ENCODE results near the gene CARNS1. TPM values are rescaled to one million over a fixed set of nuclear protein-coding genes. Genes with fewer than 3 reads are reported as not detected.

The CARNS1 gene
- total and polyA plus RNA-seq, 10 of the 15 experiments (the other 5 are each of a cell fraction or from before 2014, with no cell fraction given), result 0.02 to 0.14 (median 0.10) TPM; not detected in 3

DNA sequence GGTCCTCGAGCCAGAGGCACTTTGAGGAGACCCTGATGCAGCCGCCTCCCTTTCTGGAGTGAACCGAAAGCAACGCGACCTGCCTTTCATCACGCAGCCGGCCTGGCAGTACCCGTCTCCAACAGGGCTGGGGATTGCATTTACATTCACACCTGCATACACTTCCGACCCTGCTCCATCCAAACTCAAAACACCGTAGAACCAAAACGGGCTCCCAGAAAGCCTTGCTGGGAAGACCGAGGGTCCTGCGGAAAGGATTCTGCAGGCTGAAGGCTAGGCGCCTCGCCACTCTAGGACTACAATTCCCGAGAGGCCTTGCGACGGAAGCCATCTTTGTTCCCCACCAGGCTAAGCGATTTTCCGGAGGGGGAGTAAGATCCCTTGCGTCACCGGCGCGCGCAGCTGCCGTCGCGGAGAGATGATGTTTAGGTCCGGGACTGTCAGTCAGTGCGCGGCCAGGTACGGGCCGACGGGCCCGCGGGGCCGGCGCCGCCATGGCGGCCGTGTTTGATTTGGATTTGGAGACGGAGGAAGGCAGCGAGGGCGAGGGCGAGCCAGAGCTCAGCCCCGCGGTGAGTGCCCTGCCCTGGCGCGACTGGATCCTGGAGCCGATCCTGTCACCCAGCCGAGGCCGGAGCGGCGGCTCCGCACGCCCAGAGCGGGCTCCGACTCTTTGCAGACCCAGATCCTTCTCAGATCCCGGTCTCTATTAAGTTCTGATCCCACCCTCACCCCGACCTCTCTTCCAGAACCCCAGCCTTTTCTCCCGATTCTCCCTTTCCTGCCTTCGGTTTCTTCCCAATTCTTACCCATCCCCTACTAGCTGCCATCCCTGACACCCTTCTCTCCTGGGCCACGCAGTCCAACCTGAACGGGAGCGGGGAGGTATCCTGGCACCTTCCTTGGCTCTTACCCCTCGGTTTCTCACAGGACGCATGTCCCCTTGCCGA lies 12.8 kb downstream of the CARNS1 start, which contains the start of gene RPS6KB2 (continued):
- TF ChIP-seq, protein P1, sequence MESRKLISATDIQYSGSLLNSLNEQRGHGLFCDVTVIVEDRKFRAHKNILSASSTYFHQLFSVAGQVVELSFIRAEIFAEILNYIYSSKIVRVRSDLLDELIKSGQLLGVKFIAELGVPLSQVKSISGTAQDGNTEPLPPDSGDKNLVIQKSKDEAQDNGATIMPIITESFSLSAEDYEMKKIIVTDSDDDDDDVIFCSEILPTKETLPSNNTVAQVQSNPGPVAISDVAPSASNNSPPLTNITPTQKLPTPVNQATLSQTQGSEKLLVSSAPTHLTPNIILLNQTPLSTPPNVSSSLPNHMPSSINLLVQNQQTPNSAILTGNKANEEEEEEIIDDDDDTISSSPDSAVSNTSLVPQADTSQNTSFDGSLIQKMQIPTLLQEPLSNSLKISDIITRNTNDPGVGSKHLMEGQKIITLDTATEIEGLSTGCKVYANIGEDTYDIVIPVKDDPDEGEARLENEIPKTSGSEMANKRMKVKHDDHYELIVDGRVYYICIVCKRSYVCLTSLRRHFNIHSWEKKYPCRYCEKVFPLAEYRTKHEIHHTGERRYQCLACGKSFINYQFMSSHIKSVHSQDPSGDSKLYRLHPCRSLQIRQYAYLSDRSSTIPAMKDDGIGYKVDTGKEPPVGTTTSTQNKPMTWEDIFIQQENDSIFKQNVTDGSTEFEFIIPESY (IDR thresholded peaks at IDR 0.05), result 0 out of 2 replicates have a peak, but pooled peaks have one; percentile 18
- TF ChIP-seq SMC3 (IDR thresholded peaks at IDR 0.05; ENCODE audit: borderline replicate concordance, low read length) (0 out of 2 replicates have a peak, but pooled peaks have one; percentile 4), SP1 (IDR thresholded peaks at IDR 0.05; ENCODE audit: low read depth, low read length) (peak; percentile 76), TCF7 (IDR thresholded peaks at IDR 0.05; ENCODE audit: borderline replicate concordance) (no peak), MYC (IDR thresholded peaks at IDR 0.05; ENCODE audit: insufficient read depth, insufficient read length, insufficient replicate concordance, low read length, severe bottlenecking) (no peak), ESRRA (IDR thresholded peaks at IDR 0.05; ENCODE audit: low read length) (no peak)
- TF ChIP-seq, protein P2, sequence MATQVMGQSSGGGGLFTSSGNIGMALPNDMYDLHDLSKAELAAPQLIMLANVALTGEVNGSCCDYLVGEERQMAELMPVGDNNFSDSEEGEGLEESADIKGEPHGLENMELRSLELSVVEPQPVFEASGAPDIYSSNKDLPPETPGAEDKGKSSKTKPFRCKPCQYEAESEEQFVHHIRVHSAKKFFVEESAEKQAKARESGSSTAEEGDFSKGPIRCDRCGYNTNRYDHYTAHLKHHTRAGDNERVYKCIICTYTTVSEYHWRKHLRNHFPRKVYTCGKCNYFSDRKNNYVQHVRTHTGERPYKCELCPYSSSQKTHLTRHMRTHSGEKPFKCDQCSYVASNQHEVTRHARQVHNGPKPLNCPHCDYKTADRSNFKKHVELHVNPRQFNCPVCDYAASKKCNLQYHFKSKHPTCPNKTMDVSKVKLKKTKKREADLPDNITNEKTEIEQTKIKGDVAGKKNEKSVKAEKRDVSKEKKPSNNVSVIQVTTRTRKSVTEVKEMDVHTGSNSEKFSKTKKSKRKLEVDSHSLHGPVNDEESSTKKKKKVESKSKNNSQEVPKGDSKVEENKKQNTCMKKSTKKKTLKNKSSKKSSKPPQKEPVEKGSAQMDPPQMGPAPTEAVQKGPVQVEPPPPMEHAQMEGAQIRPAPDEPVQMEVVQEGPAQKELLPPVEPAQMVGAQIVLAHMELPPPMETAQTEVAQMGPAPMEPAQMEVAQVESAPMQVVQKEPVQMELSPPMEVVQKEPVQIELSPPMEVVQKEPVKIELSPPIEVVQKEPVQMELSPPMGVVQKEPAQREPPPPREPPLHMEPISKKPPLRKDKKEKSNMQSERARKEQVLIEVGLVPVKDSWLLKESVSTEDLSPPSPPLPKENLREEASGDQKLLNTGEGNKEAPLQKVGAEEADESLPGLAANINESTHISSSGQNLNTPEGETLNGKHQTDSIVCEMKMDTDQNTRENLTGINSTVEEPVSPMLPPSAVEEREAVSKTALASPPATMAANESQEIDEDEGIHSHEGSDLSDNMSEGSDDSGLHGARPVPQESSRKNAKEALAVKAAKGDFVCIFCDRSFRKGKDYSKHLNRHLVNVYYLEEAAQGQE (IDR thresholded peaks at IDR 0.05; ENCODE audit: low read depth, low read length), result no peak
- TF ChIP-seq, protein P3, sequence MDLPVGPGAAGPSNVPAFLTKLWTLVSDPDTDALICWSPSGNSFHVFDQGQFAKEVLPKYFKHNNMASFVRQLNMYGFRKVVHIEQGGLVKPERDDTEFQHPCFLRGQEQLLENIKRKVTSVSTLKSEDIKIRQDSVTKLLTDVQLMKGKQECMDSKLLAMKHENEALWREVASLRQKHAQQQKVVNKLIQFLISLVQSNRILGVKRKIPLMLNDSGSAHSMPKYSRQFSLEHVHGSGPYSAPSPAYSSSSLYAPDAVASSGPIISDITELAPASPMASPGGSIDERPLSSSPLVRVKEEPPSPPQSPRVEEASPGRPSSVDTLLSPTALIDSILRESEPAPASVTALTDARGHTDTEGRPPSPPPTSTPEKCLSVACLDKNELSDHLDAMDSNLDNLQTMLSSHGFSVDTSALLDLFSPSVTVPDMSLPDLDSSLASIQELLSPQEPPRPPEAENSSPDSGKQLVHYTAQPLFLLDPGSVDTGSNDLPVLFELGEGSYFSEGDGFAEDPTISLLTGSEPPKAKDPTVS (IDR thresholded peaks at IDR 0.05; ENCODE audit: low read depth, low read length), result no peak
- TF ChIP-seq, protein P4, sequence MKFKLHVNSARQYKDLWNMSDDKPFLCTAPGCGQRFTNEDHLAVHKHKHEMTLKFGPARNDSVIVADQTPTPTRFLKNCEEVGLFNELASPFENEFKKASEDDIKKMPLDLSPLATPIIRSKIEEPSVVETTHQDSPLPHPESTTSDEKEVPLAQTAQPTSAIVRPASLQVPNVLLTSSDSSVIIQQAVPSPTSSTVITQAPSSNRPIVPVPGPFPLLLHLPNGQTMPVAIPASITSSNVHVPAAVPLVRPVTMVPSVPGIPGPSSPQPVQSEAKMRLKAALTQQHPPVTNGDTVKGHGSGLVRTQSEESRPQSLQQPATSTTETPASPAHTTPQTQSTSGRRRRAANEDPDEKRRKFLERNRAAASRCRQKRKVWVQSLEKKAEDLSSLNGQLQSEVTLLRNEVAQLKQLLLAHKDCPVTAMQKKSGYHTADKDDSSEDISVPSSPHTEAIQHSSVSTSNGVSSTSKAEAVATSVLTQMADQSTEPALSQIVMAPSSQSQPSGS (IDR thresholded peaks at IDR 0.05; ENCODE audit: low read length), result no peak
